ENCODE results near the gene TMEM218.
A peak's percentile ranks its signal among the peaks of the same experiment; 100 is the strongest.

The TMEM218 gene

GRCh38 chr11:125068368-125068767 lies 43.1 kb downstream of the TMEM218 start:
- TF ChIP-seq CTCF (IDR thresholded peaks at IDR 0.05; ENCODE audit: insufficient read depth, low read length): no peak
- no peak for TF ChIP-seq SPI1 (IDR thresholded peaks at IDR 0.05; ENCODE audit: borderline replicate concordance, low read depth)
- TF ChIP-seq REST (IDR thresholded peaks at IDR 0.05; ENCODE audit: insufficient replicate concordance, low read depth): no peak
- no peak for TF ChIP-seq POLR2AphosphoS5 (IDR thresholded peaks at IDR 0.05; ENCODE audit: low read depth)
- no peak for TF ChIP-seq GABPA (IDR thresholded peaks at IDR 0.05; ENCODE audit: low read depth)
- Histone ChIP-seq H3K27me3 (ENCODE audit: insufficient read depth, poor library complexity, severe bottlenecking) (no peaks in the 10 kb centered on the region), H3K27ac (replicated peaks) (no peak overlapping the region), H3K4me3 (replicated peaks; ENCODE audit: insufficient read depth, low read length) (no peak overlapping the region)
- no peak for DNase-seq (ENCODE audit: low read depth in 1 of 2, low spot score in 1 of 2)

GRCh38 chr11:125064070-125064469 lies 47.4 kb downstream of the TMEM218 start:
- TF ChIP-seq SPI1 (IDR thresholded peaks at IDR 0.05; ENCODE audit: borderline replicate concordance, low read depth) (no peak), REST (IDR thresholded peaks at IDR 0.05; ENCODE audit: insufficient replicate concordance, low read depth) (no peak), CTCF (IDR thresholded peaks at IDR 0.05; ENCODE audit: insufficient read depth, low read length) (no peak), POLR2AphosphoS5 (IDR thresholded peaks at IDR 0.05; ENCODE audit: low read depth) (no peak), GABPA (IDR thresholded peaks at IDR 0.05; ENCODE audit: low read depth) (no peak)
- peak overlapping the region; percentile 70 for H3K4me3 ChIP-seq (replicated peaks; ENCODE audit: insufficient read depth, low read length)

GRCh38 chr11:125063429-125064043 lies 47.9 kb downstream of the TMEM218 start:
- Histone ChIP-seq H3K4me3 (replicated peaks; ENCODE audit: insufficient read depth, low read length) (peak overlapping the region; percentile 70), H3K27ac (replicated peaks) (no peak overlapping the region), H3K27me3 (ENCODE audit: insufficient read depth, poor library complexity, severe bottlenecking) (no peaks in the 10 kb centered on the region)
- DNase-seq (ENCODE audit: low read depth in 1 of 2, low spot score in 1 of 2): no peak
- TF ChIP-seq CTCF (IDR thresholded peaks at IDR 0.05; ENCODE audit: insufficient read depth, low read length) (no peak), REST (IDR thresholded peaks at IDR 0.05; ENCODE audit: insufficient replicate concordance, low read depth) (no peak), GABPA (IDR thresholded peaks at IDR 0.05; ENCODE audit: low read depth) (no peak), POLR2AphosphoS5 (IDR thresholded peaks at IDR 0.05; ENCODE audit: low read depth) (no peak), SPI1 (IDR thresholded peaks at IDR 0.05; ENCODE audit: borderline replicate concordance, low read depth) (no peak)

More at GRCh38 chr11:125064070-125064469, 47.4 kb downstream of the TMEM218 start:
- Histone ChIP-seq H3K27ac (replicated peaks) (no peak overlapping the region), H3K27me3 (ENCODE audit: insufficient read depth, poor library complexity, severe bottlenecking) (no peaks in the 10 kb centered on the region)
- no peak for DNase-seq (ENCODE audit: low read depth in 1 of 2, low spot score in 1 of 2)

Data from HL-60 (cell line).